HepG2 (cell line): ENCODE results near the gene ADAD2. TPM values are rescaled to one million over a fixed set of nuclear protein-coding genes. Genes with fewer than 3 reads are reported as not detected.

Experiments
- BCL6 ChIP-seq: IDR thresholded peaks from 2 replicates; pipeline ENCODE4 v1.6.1; 2016; ENCODE audit warnings: missing genetic modification reagents, missing compliant biosample characterization
- CCDC6 ChIP-seq: sonication (generic); formaldehyde crosslinking; IDR thresholded peaks from 2 replicates; pipeline ENCODE4 v1.8.1; 2022; ENCODE audit warnings: mild to moderate bottlenecking, missing genetic modification reagents, moderate library complexity
- KMT2A ChIP-seq: sonication (generic); formaldehyde crosslinking; IDR thresholded peaks from 2 replicates; pipeline ENCODE4 v1.4.0; 2020; ENCODE audit warnings: missing genetic modification reagents
- KMT2B ChIP-seq: IDR thresholded peaks from 2 replicates; pipeline ENCODE4 v1.6.1; 2016; ENCODE audit warnings: missing genetic modification reagents, missing compliant biosample characterization
- MAZ ChIP-seq, 2 experiments: sonication (generic) in 1 of 2; formaldehyde crosslinking in 1 of 2; IDR thresholded peaks; 2 replicates each; pipeline versions ENCODE4 v1.5.0 to v1.6.1; 2012 to 2020; ENCODE audit warnings: low read depth in 2 of 2, mild to moderate bottlenecking in 2 of 2, borderline replicate concordance in 1 of 2, improper control_type of control experiment in 1 of 2, low read length in 1 of 2, missing genetic modification reagents in 1 of 2, moderate library complexity in 1 of 2
- MIER2 ChIP-seq: IDR thresholded peaks from 2 replicates; pipeline ENCODE4 v1.6.1; 2016; ENCODE audit warnings: missing biosample characterization, missing genetic modification reagents
- NFIC ChIP-seq: IDR thresholded peaks from 2 replicates; pipeline ENCODE4 v1.6.1; 2012; ENCODE audit warnings: mild to moderate bottlenecking, low read length, inconsistent platforms
- NR2C2 ChIP-seq: sonication (generic); formaldehyde crosslinking; IDR thresholded peaks from 2 replicates; pipeline ENCODE4 v1.4.0; 2020; ENCODE audit warnings: missing genetic modification reagents, mild to moderate bottlenecking, moderate library complexity, borderline replicate concordance
- NR2F6 ChIP-seq, 2 experiments: IDR thresholded peaks; 2 replicates each; pipeline ENCODE4 v1.6.1; 2016; ENCODE audit warnings: antibody characterized with exemption in 1 of 2, mild to moderate bottlenecking in 1 of 2
- SMARCC2 ChIP-seq: fragments of 450-650 bp; IDR thresholded peaks from 2 replicates; pipeline ENCODE4 v1.6.1; 2017; ENCODE audit warnings: antibody characterized with exemption, mild to moderate bottlenecking
- TAF15 ChIP-seq: fragments of 200-400 bp; formaldehyde crosslinking; IDR thresholded peaks from one replicate; pipeline ENCODE4 v1.6.1; 2018; ENCODE audit warnings: mild to moderate bottlenecking, low read depth, low read length; ENCODE audit not compliant: poor library complexity, severe bottlenecking
- TBX3 ChIP-seq: fragments of 450-650 bp; IDR thresholded peaks from 2 replicates; pipeline ENCODE4 v1.6.1; 2017; ENCODE audit warnings: antibody characterized with exemption, mild to moderate bottlenecking, inconsistent platforms, borderline replicate concordance
- ZEB1 ChIP-seq: IDR thresholded peaks from 2 replicates; pipeline ENCODE4 v1.6.1; 2012; ENCODE audit warnings: mild to moderate bottlenecking, low read depth, inconsistent platforms; ENCODE audit not compliant: insufficient replicate concordance
- ZNF24 ChIP-seq: fragments of 450-650 bp; IDR thresholded peaks from 2 replicates; pipeline ENCODE4 v1.6.1; 2017; ENCODE audit warnings: antibody characterized with exemption, mild to moderate bottlenecking
- ZNF251 ChIP-seq: sonication (generic); formaldehyde crosslinking; IDR thresholded peaks from 2 replicates; pipeline ENCODE4 v1.9.0; 2021; ENCODE audit warnings: mild to moderate bottlenecking, missing genetic modification reagents
- ZNF326 ChIP-seq: sonication (generic); formaldehyde crosslinking; IDR thresholded peaks from 2 replicates; pipeline ENCODE4 v1.4.0; 2020; ENCODE audit warnings: missing genetic modification reagents, borderline replicate concordance
- ZNF414 ChIP-seq: sonication (generic); formaldehyde crosslinking; IDR thresholded peaks from 2 replicates; pipeline ENCODE4 v1.5.0; 2020; ENCODE audit warnings: missing genetic modification reagents
- ZNF670 ChIP-seq: sonication (generic); formaldehyde crosslinking; IDR thresholded peaks from 2 replicates; pipeline ENCODE4 v1.8.0; 2022; ENCODE audit warnings: mild to moderate bottlenecking, missing genetic modification reagents, borderline replicate concordance
- ZNF777 ChIP-seq: sonication (generic); formaldehyde crosslinking; IDR thresholded peaks from 2 replicates; pipeline ENCODE4 v1.4.0; 2020; ENCODE audit warnings: missing genetic modification reagents
- ZSCAN20 ChIP-seq: sonication (generic); formaldehyde crosslinking; IDR thresholded peaks from 2 replicates; pipeline ENCODE4 v1.4.0; 2020; ENCODE audit warnings: missing genetic modification reagents, mild to moderate bottlenecking, borderline replicate concordance
- ZSCAN22 ChIP-seq: sonication (generic); formaldehyde crosslinking; IDR thresholded peaks from 2 replicates; pipeline ENCODE4 v1.4.0; 2020; ENCODE audit warnings: mild to moderate bottlenecking, missing genetic modification reagents
- polyA plus RNA-seq, 8 experiments: library from polyadenylated mRNA; depleted of rRNA in 3 of 8; stranded (reverse) in 7 of 8; unstranded in 1 of 8; fragments of >200 nt; fragmentation: Illumina TruSeq in 4 of 8; extraction: Trizol in 4 of 8; gene quantifications; 2 replicates each; pipeline versions ENCODE4 v1.2.1 to v1.2.3, GENCODE V29; 2011 to 2016; ENCODE audit warnings: low read depth in 4 of 8, missing spikeins in 1 of 8, mixed read lengths in 1 of 8; ENCODE audit not compliant: insufficient read depth in 1 of 8
- total RNA-seq, 5 experiments: library from RNA; depleted of rRNA; stranded (reverse); fragments of >200 nt; fragmentation: Illumina TruSeq; extraction: Trizol; gene quantifications; 2 replicates each; pipeline ENCODE4 v1.2.3, GENCODE V29; 2016; ENCODE audit warnings: low read depth in 1 of 5
- TF ChIP-seq, protein P1 (sequence below): sonication (generic); formaldehyde crosslinking; IDR thresholded peaks from 2 replicates; pipeline ENCODE4 v1.9.0; 2021; ENCODE audit warnings: missing genetic modification reagents, borderline replicate concordance
- TF ChIP-seq, protein P2 (sequence below): sonication (generic); formaldehyde crosslinking; IDR thresholded peaks from 2 replicates; pipeline ENCODE4 v1.5.0; 2020; ENCODE audit warnings: missing genetic modification reagents, mild to moderate bottlenecking, borderline replicate concordance
- TF ChIP-seq, protein P3 (sequence below): IDR thresholded peaks from 2 replicates; pipeline ENCODE4 v1.6.1; 2016

ADAD2 gene
- total and polyA plus RNA-seq, 2 of the 13 experiments (the other 11 are each of a cell fraction or from before 2014, with no cell fraction given): not detected

- TF ChIP-seq, protein P1, sequence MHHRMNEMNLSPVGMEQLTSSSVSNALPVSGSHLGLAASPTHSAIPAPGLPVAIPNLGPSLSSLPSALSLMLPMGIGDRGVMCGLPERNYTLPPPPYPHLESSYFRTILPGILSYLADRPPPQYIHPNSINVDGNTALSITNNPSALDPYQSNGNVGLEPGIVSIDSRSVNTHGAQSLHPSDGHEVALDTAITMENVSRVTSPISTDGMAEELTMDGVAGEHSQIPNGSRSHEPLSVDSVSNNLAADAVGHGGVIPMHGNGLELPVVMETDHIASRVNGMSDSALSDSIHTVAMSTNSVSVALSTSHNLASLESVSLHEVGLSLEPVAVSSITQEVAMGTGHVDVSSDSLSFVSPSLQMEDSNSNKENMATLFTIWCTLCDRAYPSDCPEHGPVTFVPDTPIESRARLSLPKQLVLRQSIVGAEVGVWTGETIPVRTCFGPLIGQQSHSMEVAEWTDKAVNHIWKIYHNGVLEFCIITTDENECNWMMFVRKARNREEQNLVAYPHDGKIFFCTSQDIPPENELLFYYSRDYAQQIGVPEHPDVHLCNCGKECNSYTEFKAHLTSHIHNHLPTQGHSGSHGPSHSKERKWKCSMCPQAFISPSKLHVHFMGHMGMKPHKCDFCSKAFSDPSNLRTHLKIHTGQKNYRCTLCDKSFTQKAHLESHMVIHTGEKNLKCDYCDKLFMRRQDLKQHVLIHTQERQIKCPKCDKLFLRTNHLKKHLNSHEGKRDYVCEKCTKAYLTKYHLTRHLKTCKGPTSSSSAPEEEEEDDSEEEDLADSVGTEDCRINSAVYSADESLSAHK (CRISPR knock-in tag): no peak
- TF ChIP-seq BCL6 (CRISPR knock-in tag) (peak; percentile 40; the same call in 1 of the 2 replicates), TBX3 (no peak), MIER2 (CRISPR knock-in tag) (peak; percentile 81), NR2C2 (CRISPR knock-in tag) (peak; percentile 89), ZNF670 (no peak), ZNF24 (peak; percentile 57; the same call in 1 of the 2 replicates), ZNF777 (CRISPR knock-in tag) (peak; percentile 83), ZNF251 (no peak), KMT2A (CRISPR knock-in tag) (peak; percentile 98), NR2F6 (IDR thresholded peaks at IDR 0.05) (peak; percentile 27; the same call in 1 of the 2 replicates), NR2F6 (CRISPR knock-in tag; IDR thresholded peaks at IDR 0.05) (0 out of 2 replicates have a peak, but pooled peaks have one; percentile 48), ZSCAN20 (peak; percentile 84; the same call in 1 of the 2 replicates), NFIC (no peak), MAZ (IDR thresholded peaks at IDR 0.05; ENCODE audit: borderline replicate concordance, low read depth, low read length) (no peak), MAZ (CRISPR knock-in tag; IDR thresholded peaks at IDR 0.05; ENCODE audit: low read depth) (peak; percentile 56; the same call in 1 of the 2 replicates), KMT2B (peak; percentile 96), ZNF414 (CRISPR knock-in tag) (0 out of 2 replicates have a peak, but pooled peaks have one; percentile 46), CCDC6 (CRISPR knock-in tag) (peak; percentile 88), ZEB1 (peak; percentile 36), TAF15 (no peak), ZSCAN22 (CRISPR knock-in tag) (no peak), ZNF326 (CRISPR knock-in tag) (no peak), SMARCC2 (no peak)
- TF ChIP-seq, protein P2, sequence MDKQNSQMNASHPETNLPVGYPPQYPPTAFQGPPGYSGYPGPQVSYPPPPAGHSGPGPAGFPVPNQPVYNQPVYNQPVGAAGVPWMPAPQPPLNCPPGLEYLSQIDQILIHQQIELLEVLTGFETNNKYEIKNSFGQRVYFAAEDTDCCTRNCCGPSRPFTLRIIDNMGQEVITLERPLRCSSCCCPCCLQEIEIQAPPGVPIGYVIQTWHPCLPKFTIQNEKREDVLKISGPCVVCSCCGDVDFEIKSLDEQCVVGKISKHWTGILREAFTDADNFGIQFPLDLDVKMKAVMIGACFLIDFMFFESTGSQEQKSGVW: no peak
- TF ChIP-seq, protein P3, sequence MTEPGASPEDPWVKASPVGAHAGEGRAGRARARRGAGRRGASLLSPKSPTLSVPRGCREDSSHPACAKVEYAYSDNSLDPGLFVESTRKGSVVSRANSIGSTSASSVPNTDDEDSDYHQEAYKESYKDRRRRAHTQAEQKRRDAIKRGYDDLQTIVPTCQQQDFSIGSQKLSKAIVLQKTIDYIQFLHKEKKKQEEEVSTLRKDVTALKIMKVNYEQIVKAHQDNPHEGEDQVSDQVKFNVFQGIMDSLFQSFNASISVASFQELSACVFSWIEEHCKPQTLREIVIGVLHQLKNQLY (CRISPR knock-in tag): peak; percentile 80
Measured at GRCh38 chr16:84186685-84187437, 4.1 kb upstream of the ADAD2 start, which contains the start of gene TAF1C (continued).
